ENCODE measurements around the gene SMIM24. TPM values are rescaled to one million over a fixed set of nuclear protein-coding genes. Genes with fewer than 3 reads are reported as not detected.

The SMIM24 gene
- total RNA-seq, 1 donor from 2014 or later: not detected

DNA sequence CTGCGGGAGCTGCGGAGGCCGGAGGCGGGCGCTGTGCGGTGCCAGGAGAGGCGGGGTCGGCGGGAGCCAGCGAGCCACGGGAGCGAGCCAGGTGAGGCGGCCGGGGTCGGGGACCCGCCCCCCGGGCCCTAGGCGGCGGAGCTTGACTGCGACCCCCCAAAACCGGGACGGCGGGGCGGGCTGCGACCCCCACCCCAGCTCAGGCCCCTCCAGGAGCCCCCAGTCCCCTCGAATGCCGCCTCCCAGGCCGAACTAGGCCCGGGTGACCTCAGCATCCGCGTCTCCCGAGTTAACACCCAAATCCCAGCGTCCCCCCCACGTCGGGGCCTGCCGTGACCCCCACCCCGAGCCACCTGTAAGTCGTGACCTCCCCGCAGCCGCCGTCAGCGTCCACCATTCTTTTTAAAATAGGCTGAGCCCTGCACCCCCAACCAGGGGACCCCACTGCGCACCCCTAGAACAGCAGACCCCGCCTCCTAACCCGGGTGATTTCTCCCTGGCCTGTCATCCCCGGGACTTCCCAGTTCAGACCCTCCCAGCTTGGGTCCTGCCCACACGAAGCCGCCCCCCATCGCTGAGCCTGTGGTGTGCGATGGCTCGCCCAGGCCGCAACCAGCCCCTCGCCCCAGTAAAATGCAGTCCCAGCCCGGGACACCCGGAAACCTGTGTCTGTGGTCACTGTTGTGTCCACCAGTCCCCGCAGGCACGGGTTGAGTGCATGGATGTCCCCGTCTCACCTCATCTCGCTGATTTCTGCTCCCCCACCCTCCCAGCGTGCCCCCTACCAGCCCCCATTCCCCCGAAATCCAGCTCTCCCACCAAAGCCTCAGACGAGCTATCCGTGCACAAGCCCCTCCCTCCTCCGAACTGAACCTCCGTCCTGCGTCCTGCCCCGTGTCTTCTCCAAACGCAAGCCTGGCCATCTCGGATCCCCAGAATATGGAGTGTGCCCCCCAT lies 26.3 kb upstream of the SMIM24 start:
- Histone ChIP-seq H3K36me3 (peaks cover 0 to 4% of the 10 kb centered on the region in 2 donors), H3K4me3 (peak overlapping the region; percentile 93 to 97), H3K27me3 (no peaks in the 10 kb centered on the region), H3K27ac (peak overlapping the region; percentile 96), H3K9me3 (no peaks in the 10 kb centered on the region), H3K4me1 (peaks cover 56% of the 10 kb centered on the region)
- intact Hi-C loops (cut with DNase I): no loop called here
- no peak for DNase-seq (ENCODE audit: extremely low spot score in 2 of 2)
- TF ChIP-seq, protein P1, sequence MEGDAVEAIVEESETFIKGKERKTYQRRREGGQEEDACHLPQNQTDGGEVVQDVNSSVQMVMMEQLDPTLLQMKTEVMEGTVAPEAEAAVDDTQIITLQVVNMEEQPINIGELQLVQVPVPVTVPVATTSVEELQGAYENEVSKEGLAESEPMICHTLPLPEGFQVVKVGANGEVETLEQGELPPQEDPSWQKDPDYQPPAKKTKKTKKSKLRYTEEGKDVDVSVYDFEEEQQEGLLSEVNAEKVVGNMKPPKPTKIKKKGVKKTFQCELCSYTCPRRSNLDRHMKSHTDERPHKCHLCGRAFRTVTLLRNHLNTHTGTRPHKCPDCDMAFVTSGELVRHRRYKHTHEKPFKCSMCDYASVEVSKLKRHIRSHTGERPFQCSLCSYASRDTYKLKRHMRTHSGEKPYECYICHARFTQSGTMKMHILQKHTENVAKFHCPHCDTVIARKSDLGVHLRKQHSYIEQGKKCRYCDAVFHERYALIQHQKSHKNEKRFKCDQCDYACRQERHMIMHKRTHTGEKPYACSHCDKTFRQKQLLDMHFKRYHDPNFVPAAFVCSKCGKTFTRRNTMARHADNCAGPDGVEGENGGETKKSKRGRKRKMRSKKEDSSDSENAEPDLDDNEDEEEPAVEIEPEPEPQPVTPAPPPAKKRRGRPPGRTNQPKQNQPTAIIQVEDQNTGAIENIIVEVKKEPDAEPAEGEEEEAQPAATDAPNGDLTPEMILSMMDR (IDR thresholded peaks at IDR 0.05): no peak
- TF ChIP-seq POLR2A (IDR thresholded peaks at IDR 0.05) (no peak), POLR2AphosphoS5 (IDR thresholded peaks at IDR 0.05; ENCODE audit: insufficient read depth in 1 of 2, low read depth in 1 of 2) (no peak)

DNA sequence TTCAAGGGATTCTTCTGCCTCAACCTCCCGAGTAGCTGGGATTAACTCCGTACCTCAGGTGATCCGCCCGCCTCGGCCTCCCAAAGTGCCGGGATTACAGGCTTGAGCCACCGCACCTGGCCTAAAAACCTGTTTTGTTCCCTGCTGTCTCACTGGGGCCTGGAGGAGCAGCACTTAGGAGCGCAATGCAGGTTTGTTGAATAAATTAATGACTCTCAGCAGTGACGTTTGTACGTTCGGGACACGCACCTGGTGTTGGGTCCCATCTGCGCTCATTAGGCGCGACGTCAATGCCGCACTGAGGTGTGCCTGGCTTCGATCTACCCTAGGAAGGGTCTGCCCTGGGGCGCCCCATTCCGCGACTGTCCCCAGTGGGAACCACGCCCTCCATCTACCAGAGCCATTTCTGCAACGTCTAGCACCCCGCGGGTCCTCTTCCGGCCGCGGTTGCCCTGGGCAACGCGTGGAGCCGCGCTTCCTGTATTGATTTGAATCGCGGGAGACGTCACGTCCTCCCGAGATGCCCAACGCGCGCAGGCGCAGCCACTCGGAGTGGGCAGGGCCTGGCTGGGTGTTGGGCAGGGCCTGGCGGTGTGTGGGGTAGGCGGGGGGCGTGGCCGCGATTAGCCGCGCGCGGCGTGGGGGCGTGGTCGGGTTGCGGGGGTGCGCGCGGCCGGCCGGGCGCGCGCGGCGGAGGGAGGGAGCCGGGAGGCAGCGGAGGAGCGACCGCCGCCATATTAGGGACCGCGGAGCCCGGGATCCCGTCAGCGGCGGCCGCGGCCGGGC lies 25.5 kb upstream of the SMIM24 start, which contains the start of gene FZR1:
Gene FZR1, plus strand, starts transcription at position 714 of the 786 bp plus-strand sequence. CDS start 16,679 bp downstream, outside the sequence.
- Histone ChIP-seq H3K9me3 (no peaks in the 10 kb centered on the region), H3K4me1 (peaks cover 48% of the 10 kb centered on the region), H3K4me3 (peak within 1 kb of the TSS; percentile 93 to 97), H3K36me3 (peaks cover 0 to 3% of the 10 kb centered on the region in 2 donors), H3K27me3 (no peaks in the 10 kb centered on the region), H3K27ac (peak within 1 kb of the TSS; percentile 96)
- TF ChIP-seq POLR2AphosphoS5 (IDR thresholded peaks at IDR 0.05; ENCODE audit: insufficient read depth in 1 of 2, low read depth in 1 of 2): peak; percentile 82 to 93
- TF ChIP-seq, protein P1 (IDR thresholded peaks at IDR 0.05): no peak
- peak in 1 of 2 donors; percentile 82 for TF ChIP-seq POLR2A (IDR thresholded peaks at IDR 0.05)
- peak in 1 of 2 donors; percentile 98 for DNase-seq (ENCODE audit: extremely low spot score in 2 of 2)
- intact Hi-C loops (cut with DNase I): no loop called here

- intact Hi-C loops (cut with DNase I): no loop called here
- TF ChIP-seq, protein P1 (IDR thresholded peaks at IDR 0.05): no peak
- TF ChIP-seq POLR2AphosphoS5 (IDR thresholded peaks at IDR 0.05; ENCODE audit: insufficient read depth in 1 of 2, low read depth in 1 of 2): no peak
- TF ChIP-seq POLR2A (IDR thresholded peaks at IDR 0.05): no peak
- H3K27me3 ChIP-seq: no peaks in the 10 kb centered on the region
- DNase-seq (ENCODE audit: extremely low spot score in 2 of 2): no peak
- H3K9me3 ChIP-seq: no peaks in the 10 kb centered on the region
- peaks cover 46% of the 10 kb centered on the region for H3K4me1 ChIP-seq
- no peaks in the 10 kb centered on the region for H3K36me3 ChIP-seq
- no peak overlapping the region for H3K27ac ChIP-seq
- H3K4me3 ChIP-seq: no peak overlapping the region
Observed at GRCh38 chr19:3504735-3505134, 24.4 kb upstream of the SMIM24 start.

GRCh38 chr19:3503036-3503572 lies 22.8 kb upstream of the SMIM24 start:
- TF ChIP-seq POLR2A (IDR thresholded peaks at IDR 0.05): no peak
- no peak for TF ChIP-seq POLR2AphosphoS5 (IDR thresholded peaks at IDR 0.05; ENCODE audit: insufficient read depth in 1 of 2, low read depth in 1 of 2)
- TF ChIP-seq, protein P1 (IDR thresholded peaks at IDR 0.05): no peak
- no peak overlapping the region for H3K27ac ChIP-seq
- intact Hi-C loops (cut with DNase I): no loop called here
- peaks cover 39% of the 10 kb centered on the region for H3K4me1 ChIP-seq
- no peak for DNase-seq (ENCODE audit: extremely low spot score in 2 of 2)
- no peaks in the 10 kb centered on the region for H3K36me3 ChIP-seq
- H3K27me3 ChIP-seq: no peaks in the 10 kb centered on the region
- H3K4me3 ChIP-seq: no peak overlapping the region
- H3K9me3 ChIP-seq: no peaks in the 10 kb centered on the region

Measured in vagina (tissue), 2 donors.